ENCODE measurements around the gene RNF181. TPM values are rescaled to one million over a fixed set of nuclear protein-coding genes. Genes with fewer than 3 reads are reported as not detected.

The RNF181 gene
- total and polyA plus RNA-seq, 2 of the 13 experiments (the other 11 are each of a cell fraction or from before 2014, with no cell fraction given): 224 to 578 TPM

DNA sequence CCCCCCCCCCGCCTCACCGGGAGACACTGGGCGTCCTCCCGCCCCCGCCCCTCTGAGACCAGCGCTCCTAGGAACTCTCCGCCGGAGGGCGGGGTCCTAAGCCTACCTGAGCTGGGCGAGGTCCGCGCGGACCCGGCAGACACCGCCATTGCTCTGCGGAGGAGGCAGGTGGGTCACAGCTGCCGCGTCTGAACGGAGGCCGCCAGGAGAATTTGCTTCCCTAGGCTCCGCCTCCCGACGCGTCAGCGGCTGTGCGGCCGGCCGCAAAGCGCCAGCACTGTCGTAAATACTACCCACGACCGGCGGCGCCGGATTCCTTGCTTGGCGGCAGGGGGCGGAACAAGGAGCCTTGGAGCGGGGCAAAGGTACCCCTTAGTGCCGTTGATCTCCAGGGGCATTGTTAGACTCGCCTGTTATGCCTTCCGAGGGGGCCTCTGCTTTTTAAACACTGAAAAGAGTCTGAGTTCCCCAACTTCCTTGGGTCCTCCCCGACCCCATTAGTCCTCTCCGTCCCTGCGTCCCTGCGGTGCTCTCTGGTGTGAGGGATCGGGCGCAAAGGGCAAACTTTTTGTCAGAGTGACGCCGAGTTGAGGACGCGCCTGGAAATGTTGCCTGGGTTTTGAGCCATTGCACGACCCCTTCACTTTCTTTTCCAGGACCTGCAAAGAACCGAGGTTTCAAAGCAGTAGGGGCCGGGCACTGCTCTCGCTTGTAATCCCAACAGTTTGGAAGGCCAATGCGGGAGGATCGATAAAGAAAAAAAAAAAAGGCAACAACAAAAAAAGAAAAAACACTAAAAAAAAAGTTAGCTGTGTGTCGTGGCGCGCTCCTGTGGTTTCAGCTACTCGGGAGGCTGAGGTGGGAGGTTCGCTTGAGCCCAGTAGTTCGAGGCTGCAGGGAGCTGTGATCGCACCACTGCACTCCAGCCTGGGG is 34.0 kb upstream of the RNF181 start, which contains the start of gene GGCX (continued):
- TF ChIP-seq, protein P1, sequence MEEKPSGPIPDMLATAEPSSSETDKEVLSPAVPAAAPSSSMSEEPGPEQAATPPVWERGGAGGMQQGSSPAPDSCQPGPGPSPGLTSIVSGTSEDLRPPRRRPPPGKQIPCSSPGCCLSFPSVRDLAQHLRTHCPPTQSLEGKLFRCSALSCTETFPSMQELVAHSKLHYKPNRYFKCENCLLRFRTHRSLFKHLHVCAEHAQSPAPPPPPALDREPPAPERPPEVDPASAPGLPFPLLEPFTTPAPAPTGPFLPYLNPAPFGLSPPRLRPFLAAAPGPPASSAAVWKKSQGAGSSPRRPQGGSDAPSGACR (CRISPR knock-in tag; IDR thresholded peaks at IDR 0.05): peak; percentile 94
- TF ChIP-seq ZNF337 (CRISPR knock-in tag; IDR thresholded peaks at IDR 0.05; ENCODE audit: borderline replicate concordance, low read depth) (peak; percentile 84; the same call in 1 of the 2 replicates), ZFP90 (CRISPR knock-in tag; IDR thresholded peaks at IDR 0.05; ENCODE audit: borderline replicate concordance) (peak; percentile 94), ETV5 (CRISPR knock-in tag; IDR thresholded peaks at IDR 0.05; ENCODE audit: borderline replicate concordance) (peak; percentile 66), RFX5 (IDR thresholded peaks at IDR 0.05; ENCODE audit: low read depth, low read length) (no peak; the same call in none of the 2 replicates), SPEN (CRISPR knock-in tag; IDR thresholded peaks at IDR 0.05; ENCODE audit: low read depth) (peak; percentile 97), ZNF792 (CRISPR knock-in tag; IDR thresholded peaks at IDR 0.05) (peak; percentile 52; the same call in 1 of the 2 replicates), SALL2 (CRISPR knock-in tag; IDR thresholded peaks at IDR 0.05) (peak; percentile 78), YY1 (IDR thresholded peaks at IDR 0.05; ENCODE audit: insufficient read depth, insufficient replicate concordance, low read depth, low read length) (peak; percentile 95), DNMT1 (CRISPR knock-in tag; IDR thresholded peaks at IDR 0.05) (no peak), ZNF451 (CRISPR knock-in tag; IDR thresholded peaks at IDR 0.05) (no peak; the same call in 1 of the 2 replicates), ZNF124 (CRISPR knock-in tag; IDR thresholded peaks at IDR 0.05) (no peak; the same call in 1 of the 2 replicates), DPF2 (CRISPR knock-in tag; IDR thresholded peaks at IDR 0.05; ENCODE audit: borderline replicate concordance, low read depth) (no peak; the same call in 1 of the 2 replicates), ZNF564 (CRISPR knock-in tag; IDR thresholded peaks at IDR 0.05) (no peak; the same call in 1 of the 2 replicates), IRX3 (CRISPR knock-in tag; IDR thresholded peaks at IDR 0.05; ENCODE audit: borderline replicate concordance, low read depth) (peak; percentile 80; the same call in 1 of the 2 replicates), KLF9 (CRISPR knock-in tag; IDR thresholded peaks at IDR 0.05; ENCODE audit: low read depth) (no peak; the same call in 1 of the 2 replicates)
- TF ChIP-seq, protein P2, sequence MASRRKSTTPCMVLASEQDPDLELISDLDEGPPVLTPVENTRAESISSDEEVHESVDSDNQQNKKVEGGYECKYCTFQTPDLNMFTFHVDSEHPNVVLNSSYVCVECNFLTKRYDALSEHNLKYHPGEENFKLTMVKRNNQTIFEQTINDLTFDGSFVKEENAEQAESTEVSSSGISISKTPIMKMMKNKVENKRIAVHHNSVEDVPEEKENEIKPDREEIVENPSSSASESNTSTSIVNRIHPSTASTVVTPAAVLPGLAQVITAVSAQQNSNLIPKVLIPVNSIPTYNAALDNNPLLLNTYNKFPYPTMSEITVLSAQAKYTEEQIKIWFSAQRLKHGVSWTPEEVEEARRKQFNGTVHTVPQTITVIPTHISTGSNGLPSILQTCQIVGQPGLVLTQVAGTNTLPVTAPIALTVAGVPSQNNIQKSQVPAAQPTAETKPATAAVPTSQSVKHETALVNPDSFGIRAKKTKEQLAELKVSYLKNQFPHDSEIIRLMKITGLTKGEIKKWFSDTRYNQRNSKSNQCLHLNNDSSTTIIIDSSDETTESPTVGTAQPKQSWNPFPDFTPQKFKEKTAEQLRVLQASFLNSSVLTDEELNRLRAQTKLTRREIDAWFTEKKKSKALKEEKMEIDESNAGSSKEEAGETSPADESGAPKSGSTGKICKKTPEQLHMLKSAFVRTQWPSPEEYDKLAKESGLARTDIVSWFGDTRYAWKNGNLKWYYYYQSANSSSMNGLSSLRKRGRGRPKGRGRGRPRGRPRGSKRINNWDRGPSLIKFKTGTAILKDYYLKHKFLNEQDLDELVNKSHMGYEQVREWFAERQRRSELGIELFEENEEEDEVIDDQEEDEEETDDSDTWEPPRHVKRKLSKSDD (CRISPR knock-in tag; IDR thresholded peaks at IDR 0.05; ENCODE audit: low read depth): no peak
- TF ChIP-seq, protein P3, sequence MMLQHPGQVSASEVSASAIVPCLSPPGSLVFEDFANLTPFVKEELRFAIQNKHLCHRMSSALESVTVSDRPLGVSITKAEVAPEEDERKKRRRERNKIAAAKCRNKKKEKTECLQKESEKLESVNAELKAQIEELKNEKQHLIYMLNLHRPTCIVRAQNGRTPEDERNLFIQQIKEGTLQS (CRISPR knock-in tag; IDR thresholded peaks at IDR 0.05): 0 out of 2 replicates have a peak, but pooled peaks have one; percentile 39
- TF ChIP-seq, protein P4, sequence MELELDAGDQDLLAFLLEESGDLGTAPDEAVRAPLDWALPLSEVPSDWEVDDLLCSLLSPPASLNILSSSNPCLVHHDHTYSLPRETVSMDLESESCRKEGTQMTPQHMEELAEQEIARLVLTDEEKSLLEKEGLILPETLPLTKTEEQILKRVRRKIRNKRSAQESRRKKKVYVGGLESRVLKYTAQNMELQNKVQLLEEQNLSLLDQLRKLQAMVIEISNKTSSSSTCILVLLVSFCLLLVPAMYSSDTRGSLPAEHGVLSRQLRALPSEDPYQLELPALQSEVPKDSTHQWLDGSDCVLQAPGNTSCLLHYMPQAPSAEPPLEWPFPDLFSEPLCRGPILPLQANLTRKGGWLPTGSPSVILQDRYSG (CRISPR knock-in tag; IDR thresholded peaks at IDR 0.05): no peak
- TF ChIP-seq, protein P5, sequence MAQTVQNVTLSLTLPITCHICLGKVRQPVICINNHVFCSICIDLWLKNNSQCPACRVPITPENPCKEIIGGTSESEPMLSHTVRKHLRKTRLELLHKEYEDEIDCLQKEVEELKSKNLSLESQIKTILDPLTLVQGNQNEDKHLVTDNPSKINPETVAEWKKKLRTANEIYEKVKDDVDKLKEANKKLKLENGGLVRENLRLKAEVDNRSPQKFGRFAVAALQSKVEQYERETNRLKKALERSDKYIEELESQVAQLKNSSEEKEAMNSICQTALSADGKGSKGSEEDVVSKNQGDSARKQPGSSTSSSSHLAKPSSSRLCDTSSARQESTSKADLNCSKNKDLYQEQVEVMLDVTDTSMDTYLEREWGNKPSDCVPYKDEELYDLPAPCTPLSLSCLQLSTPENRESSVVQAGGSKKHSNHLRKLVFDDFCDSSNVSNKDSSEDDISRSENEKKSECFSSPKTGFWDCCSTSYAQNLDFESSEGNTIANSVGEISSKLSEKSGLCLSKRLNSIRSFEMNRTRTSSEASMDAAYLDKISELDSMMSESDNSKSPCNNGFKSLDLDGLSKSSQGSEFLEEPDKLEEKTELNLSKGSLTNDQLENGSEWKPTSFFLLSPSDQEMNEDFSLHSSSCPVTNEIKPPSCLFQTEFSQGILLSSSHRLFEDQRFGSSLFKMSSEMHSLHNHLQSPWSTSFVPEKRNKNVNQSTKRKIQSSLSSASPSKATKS (CRISPR knock-in tag; IDR thresholded peaks at IDR 0.05): no peak
